NCI-H1105 treated with DMSO at 0.1 percent for 48 hours (cell line): Measurements from ENCODE around the gene SERPINB7.

Experiments used
- DNase-seq: peaks from one replicate; lab custom pipeline; 2025; lab: John Stamatoyannopoulos, UW

Gene SERPINB7

GRCh38 chr18:63787673-63788072, 12.5 kb downstream of the SERPINB7 start:
- no peak for DNase-seq

- no peak for DNase-seq
Observed at GRCh38 chr18:63788447-63789096, 13.4 kb downstream of the SERPINB7 start.

GRCh38 chr18:63789327-63789726, 14.1 kb downstream of the SERPINB7 start:
- DNase-seq, result no peak

- DNase-seq, result no peak
Observed at GRCh38 chr18:63795606-63796005, 20.4 kb downstream of the SERPINB7 start.

GRCh38 chr18:63799189-63799588, 24.0 kb downstream of the SERPINB7 start:
- DNase-seq, result no peak

GRCh38 chr18:63801343-63801742, 26.1 kb downstream of the SERPINB7 start:
- no peak for DNase-seq

- DNase-seq, result no peak
Observed at GRCh38 chr18:63808125-63808524, 32.9 kb downstream of the SERPINB7 start.

- DNase-seq, result no peak
Observed at GRCh38 chr18:63817441-63818051, 42.3 kb downstream of the SERPINB7 start.

GRCh38 chr18:63818212-63818611, 43.0 kb downstream of the SERPINB7 start:
- DNase-seq, result no peak

GRCh38 chr18:63819786-63820185, 44.6 kb downstream of the SERPINB7 start:
- no peak for DNase-seq

- no peak for DNase-seq
Observed at GRCh38 chr18:63820694-63821093, 45.5 kb downstream of the SERPINB7 start.

GRCh38 chr18:63823516-63824219, 48.5 kb downstream of the SERPINB7 start:
- no peak for DNase-seq

GRCh38 chr18:63824220-63824525, 49.0 kb downstream of the SERPINB7 start:
- DNase-seq, result no peak

- DNase-seq, result no peak
Observed at GRCh38 chr18:63828120-63828519, 52.9 kb downstream of the SERPINB7 start.

- DNase-seq, result no peak
Observed at GRCh38 chr18:63828656-63829055, 53.4 kb downstream of the SERPINB7 start.

GRCh38 chr18:63829886-63830285, 54.7 kb downstream of the SERPINB7 start:
- DNase-seq, result no peak

GRCh38 chr18:63831080-63831788, 56.0 kb downstream of the SERPINB7 start:
- no peak for DNase-seq

- no peak for DNase-seq
Observed at GRCh38 chr18:63832470-63832869, 57.3 kb downstream of the SERPINB7 start.

GRCh38 chr18:63834471-63835113, 59.4 kb downstream of the SERPINB7 start:
- DNase-seq, result no peak

GRCh38 chr18:63836456-63836855, 61.2 kb downstream of the SERPINB7 start:
- DNase-seq, result no peak

- no peak for DNase-seq
Observed at GRCh38 chr18:63837590-63837989, 62.4 kb downstream of the SERPINB7 start.

- DNase-seq, result no peak
Observed at GRCh38 chr18:63843008-63843407, 67.8 kb downstream of the SERPINB7 start.
